Measurements from ENCODE around the gene FREM2.

FREM2 gene

GRCh38 chr13:38687246-38688229 lies 661 bp downstream of the FREM2 start:
- DNase-seq (ENCODE audit: low read depth): no peak

DNA sequence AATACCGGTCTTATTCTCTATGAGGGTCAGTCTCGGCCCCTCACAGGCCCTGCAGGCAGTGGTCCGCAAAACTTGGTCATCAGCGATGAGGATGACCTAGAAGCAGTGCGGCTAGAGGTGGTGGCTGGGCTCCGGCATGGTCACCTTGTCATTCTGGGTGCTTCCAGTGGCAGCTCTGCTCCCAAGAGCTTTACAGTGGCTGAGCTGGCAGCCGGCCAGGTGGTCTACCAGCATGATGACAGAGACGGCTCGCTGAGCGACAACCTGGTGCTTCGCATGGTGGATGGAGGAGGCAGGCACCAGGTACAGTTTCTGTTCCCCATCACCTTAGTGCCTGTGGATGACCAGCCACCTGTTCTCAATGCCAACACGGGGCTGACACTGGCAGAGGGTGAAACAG lies 1.8 kb downstream of the FREM2 start:
- DNase-seq (ENCODE audit: low read depth): no peak

DNA sequence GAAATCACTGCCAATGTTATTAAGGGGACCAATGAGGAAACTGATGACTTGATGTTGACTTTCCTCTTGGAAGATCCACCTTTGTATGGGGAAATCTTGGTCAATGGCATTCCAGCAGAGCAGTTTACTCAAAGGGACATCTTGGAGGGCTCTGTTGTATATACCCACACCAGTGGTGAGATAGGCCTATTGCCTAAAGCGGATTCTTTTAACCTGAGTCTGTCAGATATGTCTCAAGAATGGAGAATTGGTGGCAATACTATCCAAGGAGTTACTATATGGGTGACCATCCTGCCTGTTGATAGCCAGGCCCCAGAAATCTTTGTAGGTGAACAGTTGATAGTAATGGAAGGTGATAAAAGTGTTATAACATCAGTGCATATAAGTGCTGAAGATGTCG lies 3.4 kb downstream of the FREM2 start:
- no peak for DNase-seq (ENCODE audit: low read depth)

DNA sequence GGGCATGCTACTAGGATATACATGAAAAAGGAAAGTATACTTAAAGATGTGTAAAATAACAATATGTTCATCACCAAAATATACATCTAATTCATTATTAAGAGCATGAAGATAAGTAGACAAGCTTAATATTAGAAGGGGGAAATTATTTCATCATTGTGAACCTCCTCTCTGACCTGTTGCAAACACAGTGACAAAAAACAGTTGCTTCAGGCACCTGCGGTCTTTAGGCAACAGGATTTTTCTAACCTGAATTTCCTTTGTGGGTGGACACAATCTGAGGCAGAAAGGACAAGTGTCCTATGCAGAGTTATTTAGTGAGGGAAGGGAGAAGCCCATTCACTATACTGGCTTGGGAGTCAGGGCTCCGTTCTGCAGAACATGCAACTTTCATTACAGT lies 6.3 kb downstream of the FREM2 start:
- DNase-seq (ENCODE audit: low read depth): no peak

GRCh38 chr13:38693641-38694040 lies 6.8 kb downstream of the FREM2 start:
- no peak for DNase-seq (ENCODE audit: low read depth)

GRCh38 chr13:38697197-38697596 lies 10.3 kb downstream of the FREM2 start:
- DNase-seq (ENCODE audit: low read depth): no peak

GRCh38 chr13:38697628-38698333 lies 10.9 kb downstream of the FREM2 start:
- DNase-seq (ENCODE audit: low read depth): no peak

DNA sequence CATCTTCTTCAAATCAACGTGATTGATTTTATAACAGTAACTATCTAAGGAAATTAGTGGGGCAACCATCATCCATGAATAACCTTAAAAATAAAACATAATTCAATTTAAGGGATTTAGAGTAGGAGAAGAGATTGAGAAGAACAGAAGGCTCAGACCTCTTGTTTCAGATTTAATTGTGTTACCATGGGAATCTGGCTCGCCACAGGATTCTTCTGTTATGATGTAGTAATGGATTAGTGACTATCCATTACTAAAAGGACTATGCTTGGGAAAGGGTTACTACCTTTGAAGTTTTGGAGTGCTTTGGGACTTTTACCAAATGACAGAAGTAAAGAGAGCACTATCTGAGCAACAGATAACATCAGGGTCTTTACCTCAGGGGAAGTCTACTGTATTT lies 13.2 kb downstream of the FREM2 start:
- no peak for DNase-seq (ENCODE audit: low read depth)

- DNase-seq (ENCODE audit: low read depth): no peak
Observed at GRCh38 chr13:38702669-38703068, 15.8 kb downstream of the FREM2 start.

GRCh38 chr13:38703255-38703654 lies 16.4 kb downstream of the FREM2 start:
- no peak for DNase-seq (ENCODE audit: low read depth)

DNA sequence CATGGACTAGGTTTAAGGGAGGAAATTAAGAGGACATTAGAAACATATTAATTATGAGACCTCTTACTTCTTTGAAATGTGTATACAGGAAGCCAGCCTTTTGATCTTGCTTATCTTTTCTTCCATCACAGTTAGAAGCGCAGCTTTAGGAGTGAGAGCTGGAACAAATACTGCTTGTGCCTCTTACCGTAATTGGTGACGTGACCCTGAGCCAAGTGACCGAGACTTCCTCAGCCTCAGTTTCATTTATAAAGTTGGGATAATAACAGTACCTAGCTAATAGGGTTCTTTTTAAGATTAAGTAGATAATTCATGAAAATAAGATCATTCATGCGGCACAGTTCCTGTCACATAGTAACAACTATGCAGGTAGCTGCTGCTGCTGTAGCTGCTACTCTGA lies 18.5 kb downstream of the FREM2 start:
- DNase-seq (ENCODE audit: low read depth): no peak

- DNase-seq (ENCODE audit: low read depth): no peak
Observed at GRCh38 chr13:38707460-38707859, 20.6 kb downstream of the FREM2 start.

GRCh38 chr13:38713046-38713445 lies 26.2 kb downstream of the FREM2 start:
- no peak for DNase-seq (ENCODE audit: low read depth)

DNA sequence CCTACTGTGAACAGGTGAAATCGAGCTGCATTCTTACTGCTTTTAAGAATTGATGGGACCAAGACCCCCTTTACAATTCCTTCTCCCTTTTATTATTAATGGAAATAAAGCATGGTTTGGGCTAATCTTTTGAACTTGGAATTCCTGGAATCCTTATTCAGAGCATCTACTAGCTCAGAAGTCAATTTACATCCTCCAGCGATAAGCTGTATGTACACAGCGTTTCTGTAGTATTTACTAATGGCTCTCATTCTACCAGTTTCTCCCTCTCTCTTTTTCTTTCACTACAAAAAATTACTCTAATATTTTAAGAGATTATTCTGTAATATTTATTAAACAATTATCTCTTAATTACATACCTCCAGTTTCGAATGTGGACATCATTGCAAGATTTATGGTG lies 31.5 kb downstream of the FREM2 start:
- DNase-seq (ENCODE audit: low read depth): no peak

- no peak for DNase-seq (ENCODE audit: low read depth)
Observed at GRCh38 chr13:38730332-38730731, 43.5 kb downstream of the FREM2 start.

GRCh38 chr13:38733146-38733545 lies 46.3 kb downstream of the FREM2 start:
- DNase-seq (ENCODE audit: low read depth): no peak

DNA sequence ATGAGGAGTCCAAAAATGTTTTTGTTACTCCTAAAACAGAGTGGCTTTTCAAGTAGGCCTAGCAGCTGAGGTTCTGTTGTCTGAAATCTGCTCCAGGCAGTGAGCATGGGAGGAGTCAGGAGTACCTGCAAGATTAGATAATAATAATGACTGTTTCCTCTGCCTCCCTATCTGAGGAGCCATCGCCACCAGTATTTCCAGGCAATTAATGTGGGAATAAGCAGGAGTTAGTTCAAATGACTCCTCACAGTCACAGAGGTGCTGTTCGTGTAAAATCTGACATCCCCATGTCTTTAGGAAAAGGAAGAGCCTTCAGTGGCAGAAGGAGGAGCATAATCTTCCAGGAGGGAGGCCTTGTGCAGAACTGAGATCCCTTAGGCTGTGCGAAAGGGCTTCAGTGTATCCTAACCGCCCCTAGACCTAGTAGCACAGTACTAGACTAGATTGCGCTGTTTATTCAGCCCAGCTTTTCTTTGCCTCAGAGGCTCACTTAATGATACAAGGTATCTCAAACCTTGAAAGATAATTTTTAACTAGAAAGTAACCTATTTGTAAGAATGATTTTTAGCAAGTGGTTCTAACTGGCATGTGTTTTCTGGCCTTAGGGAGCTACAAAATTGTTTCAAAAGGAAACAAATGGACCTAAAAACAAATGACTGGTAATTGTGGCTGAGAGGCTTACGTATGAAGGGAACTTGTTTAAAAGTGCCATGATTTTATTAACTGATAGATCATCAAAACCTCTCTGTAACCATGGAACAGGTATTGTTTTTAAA lies 49.0 kb downstream of the FREM2 start:
- DNase-seq (ENCODE audit: low read depth): no peak

DNA sequence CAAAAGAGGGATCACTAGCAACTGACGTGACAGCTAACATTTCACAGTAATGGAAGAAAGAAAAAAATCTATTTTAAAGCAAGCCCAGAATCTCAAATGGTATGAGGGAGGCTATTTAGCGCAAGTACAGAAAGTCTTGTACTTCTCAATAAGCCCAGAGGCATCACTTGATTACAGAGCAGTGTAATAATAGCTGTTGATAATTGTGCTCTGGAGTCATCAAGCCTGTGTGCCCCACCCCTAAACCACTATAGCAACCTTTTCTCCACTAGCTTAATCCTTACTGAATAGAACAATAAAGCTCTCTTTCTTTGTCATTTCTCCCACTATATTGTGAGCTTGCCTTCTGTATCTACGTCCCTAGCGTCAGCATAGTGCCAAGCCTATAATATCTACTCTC lies 56.6 kb downstream of the FREM2 start:
- no peak for DNase-seq (ENCODE audit: low read depth)

GRCh38 chr13:38752686-38753085 lies 65.8 kb downstream of the FREM2 start:
- no peak for DNase-seq (ENCODE audit: low read depth)

GRCh38 chr13:38753878-38754277 lies 67.0 kb downstream of the FREM2 start:
- no peak for DNase-seq (ENCODE audit: low read depth)

- DNase-seq (ENCODE audit: low read depth): no peak
Observed at GRCh38 chr13:38755793-38756192, 68.9 kb downstream of the FREM2 start.

DNA sequence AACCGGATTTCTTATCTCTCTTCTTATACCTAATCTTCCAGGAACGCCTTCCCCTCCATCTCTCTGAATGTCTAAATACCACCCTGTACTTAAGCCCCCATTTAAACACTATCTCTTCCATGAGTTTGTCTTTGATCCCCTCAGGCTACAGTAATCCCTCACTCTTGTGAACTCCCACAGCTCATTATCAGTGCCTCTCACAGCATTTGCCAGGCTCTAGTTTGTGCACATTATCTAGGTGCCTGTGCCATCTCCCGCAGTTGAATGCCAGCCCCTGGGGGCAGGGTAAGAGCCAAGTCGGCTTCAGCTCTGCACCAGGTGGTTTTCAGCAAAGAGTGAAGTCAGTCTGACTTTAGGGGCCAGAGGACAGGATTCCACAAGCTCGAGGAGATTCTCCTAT lies 71.4 kb downstream of the FREM2 start:
- no peak for DNase-seq (ENCODE audit: low read depth)

GRCh38 chr13:38759390-38759789 lies 72.5 kb downstream of the FREM2 start:
- no peak for DNase-seq (ENCODE audit: low read depth)

Measured in EH (cell line).